Retinal pigment epithelial cell (primary cell): Measurements from ENCODE around the gene AHCYL2.

Experiments
- DNase-seq: peaks from one replicate; pipeline ENCODE4 v3.0.0-alpha.2; 2010; ENCODE audit warnings: low read depth
- H3K4me3 ChIP-seq: 2 replicates; pipeline ENCODE4 v1.5.1; 2011; ENCODE audit warnings: mild to moderate bottlenecking, low read length, control low read depth, moderate library complexity
- TF ChIP-seq, protein P1 (sequence below): conservative IDR thresholded peaks from 2 replicates; pipeline ENCODE4 v1.5.1; 2011; ENCODE audit warnings: low read depth, low read length, control low read depth, inconsistent platforms

AHCYL2 gene

DNA sequence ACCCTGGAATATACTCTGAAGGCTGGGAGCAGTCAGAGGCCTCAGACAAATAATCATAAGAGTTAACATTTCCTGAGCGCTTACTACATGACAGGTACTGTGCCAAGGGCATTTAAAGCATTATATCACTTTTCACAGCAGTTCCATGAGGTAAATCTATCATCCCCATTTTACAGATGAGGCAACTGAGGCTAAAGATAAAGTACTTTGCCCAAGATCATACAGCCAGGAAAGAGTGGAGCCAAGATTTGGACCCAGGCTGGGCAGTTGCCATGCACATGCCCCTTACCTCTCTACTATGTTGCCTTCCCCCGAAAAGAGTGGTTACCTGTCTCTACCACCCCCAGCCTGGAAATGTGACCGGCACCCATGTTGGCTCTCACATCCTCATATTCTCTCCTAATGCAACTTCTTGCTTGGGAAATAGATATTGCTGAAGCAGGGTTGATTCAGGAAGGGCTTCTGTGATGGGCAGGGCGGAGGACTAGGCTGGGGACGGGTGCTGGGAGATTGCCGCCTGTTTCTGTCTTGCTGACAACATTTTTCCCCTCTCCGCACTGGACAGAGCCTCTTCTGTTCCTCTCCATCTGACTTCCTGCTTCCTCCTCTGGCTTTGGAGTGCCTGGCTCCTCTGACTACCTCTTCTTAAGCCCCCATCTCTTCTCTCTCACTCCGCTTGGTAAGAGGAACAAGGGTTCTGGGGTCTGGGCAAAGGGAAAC, 22.6 kb upstream of the AHCYL2 start:
- DNase-seq: no peak
- TF ChIP-seq, protein P1, sequence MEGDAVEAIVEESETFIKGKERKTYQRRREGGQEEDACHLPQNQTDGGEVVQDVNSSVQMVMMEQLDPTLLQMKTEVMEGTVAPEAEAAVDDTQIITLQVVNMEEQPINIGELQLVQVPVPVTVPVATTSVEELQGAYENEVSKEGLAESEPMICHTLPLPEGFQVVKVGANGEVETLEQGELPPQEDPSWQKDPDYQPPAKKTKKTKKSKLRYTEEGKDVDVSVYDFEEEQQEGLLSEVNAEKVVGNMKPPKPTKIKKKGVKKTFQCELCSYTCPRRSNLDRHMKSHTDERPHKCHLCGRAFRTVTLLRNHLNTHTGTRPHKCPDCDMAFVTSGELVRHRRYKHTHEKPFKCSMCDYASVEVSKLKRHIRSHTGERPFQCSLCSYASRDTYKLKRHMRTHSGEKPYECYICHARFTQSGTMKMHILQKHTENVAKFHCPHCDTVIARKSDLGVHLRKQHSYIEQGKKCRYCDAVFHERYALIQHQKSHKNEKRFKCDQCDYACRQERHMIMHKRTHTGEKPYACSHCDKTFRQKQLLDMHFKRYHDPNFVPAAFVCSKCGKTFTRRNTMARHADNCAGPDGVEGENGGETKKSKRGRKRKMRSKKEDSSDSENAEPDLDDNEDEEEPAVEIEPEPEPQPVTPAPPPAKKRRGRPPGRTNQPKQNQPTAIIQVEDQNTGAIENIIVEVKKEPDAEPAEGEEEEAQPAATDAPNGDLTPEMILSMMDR: no peak
- H3K4me3 ChIP-seq: no peak overlapping the region

DNA sequence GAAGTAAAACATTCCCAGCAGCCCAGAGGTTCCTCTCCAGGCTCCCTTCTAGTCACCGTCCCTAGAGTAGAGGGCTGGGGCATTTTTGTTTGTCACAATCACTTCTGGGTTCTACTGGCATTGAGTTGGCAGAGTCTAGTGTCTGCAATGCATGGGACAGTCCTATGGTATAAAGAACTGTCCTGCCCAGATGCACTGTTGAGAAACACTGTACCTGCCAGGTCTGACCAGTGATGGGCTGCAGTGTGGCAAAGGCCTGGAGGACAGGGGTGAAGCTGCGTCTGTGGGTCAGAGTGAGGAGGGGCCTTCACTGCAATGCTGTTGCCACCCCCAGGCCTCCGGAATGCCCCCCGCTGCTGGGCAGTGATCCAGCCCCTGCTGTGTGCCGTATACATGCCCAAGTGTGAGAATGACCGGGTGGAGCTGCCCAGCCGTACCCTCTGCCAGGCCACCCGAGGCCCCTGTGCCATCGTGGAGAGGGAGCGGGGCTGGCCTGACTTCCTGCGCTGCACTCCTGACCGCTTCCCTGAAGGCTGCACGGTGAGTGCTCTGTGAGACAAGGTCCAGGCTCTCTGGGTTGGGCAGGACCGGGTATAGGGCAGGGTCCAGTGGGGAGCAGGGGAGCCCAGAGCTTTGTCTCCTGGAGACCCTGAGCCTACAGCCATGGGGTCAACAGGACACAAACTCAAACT, 21.6 kb upstream of the AHCYL2 start:
- no peak for DNase-seq
- TF ChIP-seq, protein P1: no peak
- H3K4me3 ChIP-seq: no peak overlapping the region

DNA sequence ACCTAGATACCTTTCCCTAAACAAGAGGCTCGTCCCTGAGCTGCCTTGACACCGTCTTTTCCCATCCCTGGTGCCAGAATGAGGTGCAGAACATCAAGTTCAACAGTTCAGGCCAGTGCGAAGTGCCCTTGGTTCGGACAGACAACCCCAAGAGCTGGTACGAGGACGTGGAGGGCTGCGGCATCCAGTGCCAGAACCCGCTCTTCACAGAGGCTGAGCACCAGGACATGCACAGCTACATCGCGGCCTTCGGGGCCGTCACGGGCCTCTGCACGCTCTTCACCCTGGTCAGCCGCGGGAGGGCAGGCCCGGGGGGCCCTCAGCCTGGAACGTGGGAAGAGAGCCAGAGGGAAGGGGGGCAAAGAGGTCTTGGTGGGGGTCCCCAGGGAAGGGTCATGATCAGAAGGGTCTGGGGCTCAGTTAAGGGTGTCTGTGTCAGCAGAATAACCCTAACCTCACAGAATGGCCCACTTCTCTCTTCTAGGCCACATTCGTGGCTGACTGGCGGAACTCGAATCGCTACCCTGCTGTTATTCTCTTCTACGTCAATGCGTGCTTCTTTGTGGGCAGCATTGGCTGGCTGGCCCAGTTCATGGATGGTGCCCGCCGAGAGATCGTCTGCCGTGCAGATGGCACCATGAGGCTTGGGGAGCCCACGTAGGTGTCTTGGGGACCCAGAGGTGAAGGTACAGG, 19.6 kb upstream of the AHCYL2 start:
- no peak overlapping the region for H3K4me3 ChIP-seq
- TF ChIP-seq, protein P1: no peak
- no peak for DNase-seq

DNA sequence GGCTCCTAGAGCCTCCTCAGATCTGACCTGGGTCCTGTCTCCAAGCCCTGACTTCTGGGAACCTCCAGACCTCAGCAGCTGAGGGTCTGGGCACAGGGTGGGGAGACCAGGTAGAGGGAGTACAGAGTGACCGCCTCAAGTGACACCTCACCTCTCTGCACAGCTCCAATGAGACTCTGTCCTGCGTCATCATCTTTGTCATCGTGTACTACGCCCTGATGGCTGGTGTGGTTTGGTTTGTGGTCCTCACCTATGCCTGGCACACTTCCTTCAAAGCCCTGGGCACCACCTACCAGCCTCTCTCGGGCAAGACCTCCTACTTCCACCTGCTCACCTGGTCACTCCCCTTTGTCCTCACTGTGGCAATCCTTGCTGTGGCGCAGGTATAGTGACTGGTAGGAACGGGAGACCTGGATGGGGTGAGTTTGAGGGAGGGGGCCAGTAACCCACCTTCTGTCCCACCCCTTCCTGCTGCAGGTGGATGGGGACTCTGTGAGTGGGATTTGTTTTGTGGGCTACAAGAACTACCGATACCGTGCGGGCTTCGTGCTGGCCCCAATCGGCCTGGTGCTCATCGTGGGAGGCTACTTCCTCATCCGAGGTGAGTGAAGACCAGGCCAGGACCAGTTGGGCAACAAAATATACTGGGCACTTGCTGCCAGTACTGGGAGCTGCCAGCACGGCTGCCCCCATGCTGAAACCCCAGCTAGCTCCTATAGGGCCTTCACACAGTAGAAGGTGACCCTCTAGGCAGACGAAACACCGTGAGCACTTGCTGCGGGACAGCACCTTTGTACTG, 18.6 kb upstream of the AHCYL2 start:
- H3K4me3 ChIP-seq: no peak overlapping the region
- TF ChIP-seq, protein P1: no peak
- no peak for DNase-seq

DNA sequence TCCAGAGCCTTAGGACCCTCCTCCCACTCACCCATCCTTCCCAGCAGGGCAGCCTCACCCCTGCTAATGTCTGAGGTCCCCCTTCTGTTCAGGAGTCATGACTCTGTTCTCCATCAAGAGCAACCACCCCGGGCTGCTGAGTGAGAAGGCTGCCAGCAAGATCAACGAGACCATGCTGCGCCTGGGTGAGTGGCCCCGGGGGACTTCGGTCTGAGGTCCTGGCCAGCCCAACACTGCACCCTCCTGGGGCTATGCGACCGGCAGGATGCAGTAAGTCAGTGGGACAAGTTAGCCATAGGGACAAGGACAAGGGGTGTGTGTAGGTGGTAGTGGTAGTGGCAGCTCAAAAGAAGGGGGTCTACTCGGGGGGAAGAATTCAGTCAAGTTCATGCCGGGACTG, 16.2 kb upstream of the AHCYL2 start:
- TF ChIP-seq, protein P1: no peak
- DNase-seq: no peak
- no peak overlapping the region for H3K4me3 ChIP-seq

DNA sequence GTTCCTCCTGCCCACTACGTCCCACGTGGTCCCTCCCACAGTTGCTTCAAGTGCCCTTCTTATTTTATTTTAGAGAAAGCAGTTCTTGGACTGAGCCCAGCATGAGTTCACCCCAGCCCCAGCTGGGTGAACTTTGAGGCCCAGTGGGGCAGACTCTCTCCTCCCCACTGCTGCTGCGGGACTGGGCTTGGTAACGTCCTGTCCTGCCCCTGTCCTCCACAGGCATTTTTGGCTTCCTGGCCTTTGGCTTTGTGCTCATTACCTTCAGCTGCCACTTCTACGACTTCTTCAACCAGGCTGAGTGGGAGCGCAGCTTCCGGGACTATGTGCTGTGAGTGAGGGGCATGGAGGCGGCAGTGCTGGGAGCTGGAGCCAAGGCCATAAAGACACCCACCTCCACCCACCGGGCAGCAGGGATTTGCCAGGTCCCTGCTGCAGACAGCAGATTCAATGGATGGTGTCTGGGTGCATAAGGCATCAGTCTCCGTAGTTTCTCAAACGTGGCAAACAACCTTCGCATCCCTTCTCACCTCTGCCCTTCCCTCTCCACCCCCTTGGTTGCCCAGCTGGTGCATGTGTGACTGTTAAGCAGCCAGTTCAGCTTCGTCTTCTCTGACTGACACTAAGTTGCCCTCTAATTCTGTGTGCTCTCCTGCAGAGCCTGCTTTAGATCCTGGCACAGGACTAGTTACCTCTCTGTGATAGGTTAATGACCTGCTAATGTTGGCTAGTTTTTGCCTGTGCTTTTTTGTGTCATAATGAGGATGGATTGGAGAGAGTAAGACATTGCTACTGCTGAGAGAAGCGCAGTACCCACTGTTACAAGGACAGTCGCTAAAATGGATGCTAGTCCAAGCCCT, 15.5 kb upstream of the AHCYL2 start:
- no peak overlapping the region for H3K4me3 ChIP-seq
- no peak for DNase-seq
- TF ChIP-seq, protein P1: no peak
